Measurements from ENCODE around the gene TES.
"Not testable (repeated sequence)": the region's sequence is repeated elsewhere in the genome, so short reads cannot be mapped to it uniquely, and the experiment has no call there.

TES gene

DNA sequence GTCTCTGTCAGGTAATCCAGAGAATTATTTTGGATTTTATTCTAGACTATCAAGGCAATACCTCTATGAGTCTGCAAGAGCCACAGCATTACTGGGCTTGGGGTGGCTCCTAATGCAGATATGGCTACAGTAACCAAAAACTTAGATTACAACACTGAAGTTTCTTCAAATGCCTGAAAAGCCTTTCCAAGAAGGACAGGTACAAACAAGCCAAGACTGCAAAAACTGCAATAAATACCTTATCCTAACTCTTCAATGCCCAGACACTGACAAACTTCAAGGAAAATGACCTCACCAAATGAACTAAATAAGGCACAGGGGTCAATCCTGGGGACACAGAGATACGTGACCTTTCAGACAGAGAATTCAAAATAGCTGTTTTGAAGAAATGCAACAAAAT lies 82.0 kb downstream of the TES start:
- no peaks in the 10 kb centered on the region for H3K9me3 ChIP-seq (ENCODE audit: control insufficient read depth in 2 of 2, low read length in 2 of 2)
- H3K27me3 ChIP-seq (ENCODE audit: control insufficient read depth in 2 of 2, insufficient read depth in 2 of 2, low read length in 2 of 2), result no peaks in the 10 kb centered on the region
- H3K4me3 ChIP-seq (ENCODE audit: low read length in 2 of 2), result no peak overlapping the region
- no peak overlapping the region for H3K9ac ChIP-seq (ENCODE audit: low read depth in 1 of 2, low read length in 2 of 2)
- no peaks in the 10 kb centered on the region for H3K36me3 ChIP-seq (ENCODE audit: control insufficient read depth in 2 of 2, insufficient read depth in 2 of 2, low read length in 2 of 2)
- no peak overlapping the region for H3K27ac ChIP-seq (ENCODE audit: low read depth in 2 of 2, low read length in 2 of 2)
- no peaks in the 10 kb centered on the region for H3K4me1 ChIP-seq (ENCODE audit: control insufficient read depth in 2 of 2, insufficient read depth in 2 of 2, low read length in 2 of 2)

DNA sequence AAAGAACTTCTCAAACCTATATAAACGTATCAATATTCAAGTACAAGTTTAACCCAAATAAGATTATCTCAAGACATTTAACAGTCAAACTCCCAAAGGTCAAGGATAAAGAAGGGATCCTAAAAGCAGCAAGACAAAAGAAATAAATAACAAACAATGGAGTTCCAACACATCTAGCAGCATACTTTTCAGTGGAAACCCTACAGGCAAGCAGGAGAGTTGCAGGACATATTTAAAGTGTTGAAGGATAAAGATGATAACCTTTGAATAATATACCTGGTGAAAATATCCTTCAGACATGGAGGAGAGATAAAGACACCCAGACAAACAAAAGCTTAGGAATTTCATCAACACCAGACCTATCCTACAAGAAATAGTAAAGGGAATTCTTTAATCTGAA lies 82.8 kb downstream of the TES start:
- no peaks in the 10 kb centered on the region for H3K4me1 ChIP-seq (ENCODE audit: control insufficient read depth in 2 of 2, insufficient read depth in 2 of 2, low read length in 2 of 2)

DNA sequence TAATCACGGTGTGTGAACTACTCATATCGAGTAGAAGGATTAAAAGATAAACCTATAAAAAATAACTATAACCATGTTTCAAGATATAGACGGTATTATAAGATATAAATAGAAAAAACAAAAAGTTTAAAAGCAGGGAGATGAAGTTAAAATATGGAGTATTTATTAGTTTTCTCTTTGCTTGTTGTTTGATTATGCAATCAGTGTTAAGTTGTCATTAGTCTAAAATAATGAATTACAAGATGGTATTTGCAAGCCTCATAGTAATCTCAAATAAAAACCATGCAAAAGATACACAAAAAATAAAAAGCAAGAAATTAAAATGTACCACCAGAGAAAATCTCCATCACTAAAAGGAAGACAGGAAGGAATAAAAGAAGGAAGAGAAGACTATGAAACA lies 83.3 kb downstream of the TES start:
- Histone ChIP-seq H3K36me3 (ENCODE audit: control insufficient read depth in 2 of 2, insufficient read depth in 2 of 2, low read length in 2 of 2) (no peaks in the 10 kb centered on the region), H3K9me3 (ENCODE audit: control insufficient read depth in 2 of 2, low read length in 2 of 2) (no peaks in the 10 kb centered on the region), H3K27me3 (ENCODE audit: control insufficient read depth in 2 of 2, insufficient read depth in 2 of 2, low read length in 2 of 2) (no peaks in the 10 kb centered on the region), H3K4me3 (ENCODE audit: low read length in 2 of 2) (no peak overlapping the region), H3K4me1 (ENCODE audit: control insufficient read depth in 2 of 2, insufficient read depth in 2 of 2, low read length in 2 of 2) (no peaks in the 10 kb centered on the region), H3K27ac (ENCODE audit: low read depth in 2 of 2, low read length in 2 of 2) (no peak overlapping the region), H3K9ac (ENCODE audit: low read depth in 1 of 2, low read length in 2 of 2) (no peak overlapping the region)

More for the DNA sequence above, 82.8 kb downstream of the TES start:
- H3K27me3 ChIP-seq (ENCODE audit: control insufficient read depth in 2 of 2, insufficient read depth in 2 of 2, low read length in 2 of 2), result no peaks in the 10 kb centered on the region
- no peaks in the 10 kb centered on the region for H3K9me3 ChIP-seq (ENCODE audit: control insufficient read depth in 2 of 2, low read length in 2 of 2)
- no peaks in the 10 kb centered on the region for H3K36me3 ChIP-seq (ENCODE audit: control insufficient read depth in 2 of 2, insufficient read depth in 2 of 2, low read length in 2 of 2)
- no peak overlapping the region for H3K9ac ChIP-seq (ENCODE audit: low read depth in 1 of 2, low read length in 2 of 2)
- H3K27ac ChIP-seq (ENCODE audit: low read depth in 2 of 2, low read length in 2 of 2), result no peak overlapping the region
- no peak overlapping the region for H3K4me3 ChIP-seq (ENCODE audit: low read length in 2 of 2)

DNA sequence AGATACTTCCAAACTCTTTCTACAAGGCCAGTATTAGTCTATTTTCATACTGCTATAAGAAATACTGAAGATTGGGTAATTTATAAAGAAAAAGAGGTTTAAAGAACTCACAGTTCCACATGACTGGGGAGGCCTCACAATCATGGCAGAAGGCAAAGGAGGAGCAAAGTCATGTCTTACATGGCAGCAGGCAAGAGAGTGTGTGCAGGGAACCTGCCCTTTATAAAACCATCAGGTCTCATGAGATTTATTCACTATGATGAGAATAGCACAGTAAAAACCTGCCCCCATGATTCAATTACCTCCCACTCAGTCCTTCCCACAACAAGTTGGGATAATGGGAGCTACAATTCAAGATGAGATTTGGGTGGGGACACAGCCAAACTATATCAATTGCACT lies 85.6 kb downstream of the TES start:
- H3K4me3 ChIP-seq (ENCODE audit: low read length in 2 of 2); H3K27me3 ChIP-seq (ENCODE audit: control insufficient read depth in 2 of 2, insufficient read depth in 2 of 2, low read length in 2 of 2); H3K36me3 ChIP-seq (ENCODE audit: control insufficient read depth in 2 of 2, insufficient read depth in 2 of 2, low read length in 2 of 2); H3K4me1 ChIP-seq (ENCODE audit: control insufficient read depth in 2 of 2, insufficient read depth in 2 of 2, low read length in 2 of 2); H3K9ac ChIP-seq (ENCODE audit: low read depth in 1 of 2, low read length in 2 of 2); H3K9me3 ChIP-seq (ENCODE audit: control insufficient read depth in 2 of 2, low read length in 2 of 2); H3K27ac ChIP-seq (ENCODE audit: low read depth in 2 of 2, low read length in 2 of 2): not testable (repeated sequence)

DNA sequence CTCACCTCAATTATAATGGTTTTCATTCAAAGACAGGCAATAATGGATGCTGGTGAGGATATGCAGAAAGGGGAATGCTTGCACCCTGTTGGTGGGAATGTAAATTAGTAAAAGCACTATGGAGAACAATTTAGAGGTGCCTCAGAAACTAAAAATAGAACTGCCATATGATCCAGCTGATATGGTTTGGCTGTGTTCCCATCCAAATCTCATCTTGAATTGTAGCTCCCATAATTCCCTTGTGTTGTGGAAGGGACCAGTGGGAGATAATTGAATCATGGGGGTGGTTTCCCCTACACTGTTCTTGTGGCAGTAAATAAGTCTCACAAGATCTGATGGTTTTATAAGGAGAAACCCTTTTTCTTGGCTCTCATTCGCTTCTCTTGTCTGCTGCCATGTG lies 87.7 kb downstream of the TES start:
- Histone ChIP-seq H3K4me1 (ENCODE audit: control insufficient read depth in 2 of 2, insufficient read depth in 2 of 2, low read length in 2 of 2) (no peaks in the 10 kb centered on the region), H3K27me3 (ENCODE audit: control insufficient read depth in 2 of 2, insufficient read depth in 2 of 2, low read length in 2 of 2) (no peaks in the 10 kb centered on the region), H3K9me3 (ENCODE audit: control insufficient read depth in 2 of 2, low read length in 2 of 2) (no peaks in the 10 kb centered on the region), H3K36me3 (ENCODE audit: control insufficient read depth in 2 of 2, insufficient read depth in 2 of 2, low read length in 2 of 2) (no peaks in the 10 kb centered on the region), H3K9ac (ENCODE audit: low read depth in 1 of 2, low read length in 2 of 2) (no peak overlapping the region), H3K27ac (ENCODE audit: low read depth in 2 of 2, low read length in 2 of 2) (no peak overlapping the region), H3K4me3 (ENCODE audit: low read length in 2 of 2) (no peak overlapping the region)

DNA sequence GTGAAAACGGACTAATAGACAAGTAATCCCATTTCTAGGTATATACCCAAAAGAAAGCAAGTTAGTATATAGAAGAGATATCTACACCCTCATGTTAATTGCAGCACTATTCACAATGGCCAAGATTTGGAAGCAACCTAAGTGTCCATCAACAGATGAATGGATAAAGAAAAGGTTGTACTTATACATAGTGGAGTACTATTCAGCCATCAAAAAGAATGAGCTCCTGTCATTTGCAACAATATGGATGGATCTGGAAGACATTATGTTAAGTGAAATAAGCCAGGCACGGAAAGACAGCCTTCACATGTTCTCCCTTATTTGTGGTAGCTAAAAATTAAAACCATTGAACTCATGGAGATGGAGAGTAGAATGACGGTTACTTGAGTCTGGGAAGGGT lies 88.2 kb downstream of the TES start:
- Histone ChIP-seq H3K9me3 (ENCODE audit: control insufficient read depth in 2 of 2, low read length in 2 of 2) (no peaks in the 10 kb centered on the region), H3K4me3 (ENCODE audit: low read length in 2 of 2) (no peak overlapping the region), H3K4me1 (ENCODE audit: control insufficient read depth in 2 of 2, insufficient read depth in 2 of 2, low read length in 2 of 2) (no peaks in the 10 kb centered on the region), H3K27ac (ENCODE audit: low read depth in 2 of 2, low read length in 2 of 2) (no peak overlapping the region), H3K9ac (ENCODE audit: low read depth in 1 of 2, low read length in 2 of 2) (no peak overlapping the region), H3K27me3 (ENCODE audit: control insufficient read depth in 2 of 2, insufficient read depth in 2 of 2, low read length in 2 of 2) (no peaks in the 10 kb centered on the region), H3K36me3 (ENCODE audit: control insufficient read depth in 2 of 2, insufficient read depth in 2 of 2, low read length in 2 of 2) (no peaks in the 10 kb centered on the region)

DNA sequence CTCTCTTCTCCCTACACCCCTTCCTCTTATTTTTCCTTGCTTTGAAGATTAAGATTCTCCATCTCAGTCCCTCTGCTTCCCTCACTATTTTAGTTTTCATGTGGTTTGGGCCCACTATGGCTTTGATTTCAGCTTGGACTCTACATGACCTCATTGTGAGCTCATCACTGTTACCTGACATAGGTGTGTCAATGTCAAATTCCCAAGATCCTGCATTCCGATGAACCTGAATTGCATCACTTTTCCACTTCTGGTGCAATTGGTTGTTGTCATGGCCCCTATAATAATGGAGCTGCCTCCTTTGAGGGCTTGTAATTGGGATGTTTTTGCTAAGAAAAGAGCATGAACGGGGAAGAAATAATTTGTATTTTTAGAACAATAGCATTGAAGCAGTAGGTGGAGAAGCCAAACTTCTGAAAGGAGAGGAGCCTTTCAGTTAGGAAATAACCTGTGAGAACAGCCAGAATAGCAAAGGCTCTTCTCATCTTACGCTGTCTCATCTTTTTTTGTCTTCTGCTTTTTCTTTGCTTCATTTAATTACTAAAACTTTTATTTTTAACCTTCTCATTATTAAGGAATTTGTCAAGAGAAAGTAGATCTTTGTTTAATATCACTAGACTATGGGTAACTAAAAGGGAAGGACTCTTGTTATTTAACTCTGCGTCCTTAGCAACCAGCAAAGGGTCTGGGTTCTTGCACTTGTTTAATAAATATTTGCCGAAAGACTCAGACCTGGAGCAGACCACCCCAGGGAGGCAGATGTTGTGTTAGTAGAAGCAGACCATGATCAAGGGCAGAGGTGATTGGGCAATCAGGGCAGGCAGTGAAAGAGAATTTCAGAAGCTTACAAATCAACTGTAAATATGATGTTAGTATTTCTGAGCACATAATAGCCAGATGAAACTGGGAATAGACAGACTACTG lies 95.4 kb downstream of the TES start:
- Histone ChIP-seq H3K36me3 (ENCODE audit: control insufficient read depth in 2 of 2, insufficient read depth in 2 of 2, low read length in 2 of 2) (no peaks in the 10 kb centered on the region), H3K27me3 (ENCODE audit: control insufficient read depth in 2 of 2, insufficient read depth in 2 of 2, low read length in 2 of 2) (no peaks in the 10 kb centered on the region), H3K4me1 (ENCODE audit: control insufficient read depth in 2 of 2, insufficient read depth in 2 of 2, low read length in 2 of 2) (no peaks in the 10 kb centered on the region), H3K27ac (ENCODE audit: low read depth in 2 of 2, low read length in 2 of 2) (no peak overlapping the region), H3K9me3 (ENCODE audit: control insufficient read depth in 2 of 2, low read length in 2 of 2) (no peaks in the 10 kb centered on the region), H3K9ac (ENCODE audit: low read depth in 1 of 2, low read length in 2 of 2) (no peak overlapping the region), H3K4me3 (ENCODE audit: low read length in 2 of 2) (no peak overlapping the region)

DNA sequence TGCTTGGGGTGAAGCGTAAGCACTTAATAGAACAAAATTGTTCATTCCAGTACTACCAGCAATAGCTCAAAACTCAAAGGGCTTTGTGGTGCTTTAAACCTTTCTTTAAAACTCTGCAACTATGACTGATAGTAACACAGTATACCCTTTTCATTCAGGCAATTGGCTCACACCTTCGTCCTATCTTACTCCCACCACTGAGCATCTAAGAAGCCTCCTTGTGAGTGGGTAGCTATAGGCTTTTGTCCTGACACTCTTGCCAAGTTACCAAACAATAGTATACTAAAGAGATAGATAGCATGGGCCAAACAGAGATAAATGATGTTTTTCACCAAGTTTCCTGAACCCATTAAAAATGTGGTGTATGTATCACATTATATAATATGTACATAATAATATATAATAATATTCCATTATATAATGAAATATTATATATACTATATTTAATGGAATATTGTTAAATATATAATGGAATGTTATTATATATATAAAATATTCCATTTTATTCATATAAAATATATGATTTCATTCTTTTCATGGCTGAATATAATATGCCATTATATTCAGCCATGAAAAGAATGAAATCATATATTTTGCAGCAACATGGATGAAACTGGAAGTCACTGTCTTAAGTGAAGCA lies 96.2 kb downstream of the TES start:
- Histone ChIP-seq H3K27ac (ENCODE audit: low read depth in 2 of 2, low read length in 2 of 2) (no peak overlapping the region), H3K27me3 (ENCODE audit: control insufficient read depth in 2 of 2, insufficient read depth in 2 of 2, low read length in 2 of 2) (no peaks in the 10 kb centered on the region), H3K9me3 (ENCODE audit: control insufficient read depth in 2 of 2, low read length in 2 of 2) (no peaks in the 10 kb centered on the region), H3K4me3 (ENCODE audit: low read length in 2 of 2) (no peak overlapping the region), H3K4me1 (ENCODE audit: control insufficient read depth in 2 of 2, insufficient read depth in 2 of 2, low read length in 2 of 2) (no peaks in the 10 kb centered on the region), H3K36me3 (ENCODE audit: control insufficient read depth in 2 of 2, insufficient read depth in 2 of 2, low read length in 2 of 2) (no peaks in the 10 kb centered on the region), H3K9ac (ENCODE audit: low read depth in 1 of 2, low read length in 2 of 2) (no peak overlapping the region)

DNA sequence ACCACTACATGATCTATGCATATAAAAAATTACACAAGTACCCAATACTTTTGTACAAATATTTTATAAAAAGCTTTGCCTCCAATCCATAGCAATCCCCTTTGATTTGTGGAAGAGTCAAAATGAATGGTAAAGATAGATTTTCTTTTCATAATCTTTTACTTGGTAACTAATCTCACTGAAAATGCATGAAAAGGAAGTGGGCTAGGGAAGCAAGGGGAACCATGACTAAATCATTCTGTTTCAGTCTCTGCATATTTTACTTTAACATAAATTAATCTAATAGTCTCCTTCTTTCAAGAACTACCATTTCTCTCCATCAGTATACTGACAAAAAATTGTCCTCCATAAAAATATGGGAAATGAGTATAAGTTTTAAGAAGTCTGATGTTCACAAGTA lies 96.9 kb downstream of the TES start:
- no peaks in the 10 kb centered on the region for H3K4me1 ChIP-seq (ENCODE audit: control insufficient read depth in 2 of 2, insufficient read depth in 2 of 2, low read length in 2 of 2)
- H3K27me3 ChIP-seq (ENCODE audit: control insufficient read depth in 2 of 2, insufficient read depth in 2 of 2, low read length in 2 of 2), result no peaks in the 10 kb centered on the region
- H3K9ac ChIP-seq (ENCODE audit: low read depth in 1 of 2, low read length in 2 of 2), result no peak overlapping the region
- H3K9me3 ChIP-seq (ENCODE audit: control insufficient read depth in 2 of 2, low read length in 2 of 2), result no peaks in the 10 kb centered on the region
- H3K36me3 ChIP-seq (ENCODE audit: control insufficient read depth in 2 of 2, insufficient read depth in 2 of 2, low read length in 2 of 2), result no peaks in the 10 kb centered on the region
- H3K27ac ChIP-seq (ENCODE audit: low read depth in 2 of 2, low read length in 2 of 2), result no peak overlapping the region
- H3K4me3 ChIP-seq (ENCODE audit: low read length in 2 of 2), result no peak overlapping the region

Measured in mucosa of rectum (tissue), 2 donors.